Right lobe of liver (tissue), 4 donors: Measurements from ENCODE around the gene ZNF692.

ENCODE experiments used
- CTCF ChIP-seq, 4 donors: fragments of 200-600 bp in 3 of 4; fragments of 450-650 bp in 1 of 4; IDR thresholded peaks; one replicate each; pipeline versions ENCODE4 v1.5.1 to v1.8.0; 2016 to 2022; ENCODE audit warnings: antibody characterized with exemption in 4 of 4, mild to moderate bottlenecking in 2 of 4
- POLR2A ChIP-seq: fragments of 450-650 bp; IDR thresholded peaks from one replicate; pipeline ENCODE4 v1.6.1; 2017; ENCODE audit warnings: antibody characterized with exemption, mild to moderate bottlenecking
- donor health status: DM: no; HTN: no; CAD: no.
- donor health status: DM: no; HTN: no; CAD: no.
- donor health status: DM: no; HTN: yes; CAD: no.

GRCh38 chr1:248852481-248853405 is 6.1 kb downstream of the ZNF692 start:
- TF ChIP-seq POLR2A: no peak
- TF ChIP-seq CTCF (IDR thresholded peaks at IDR 0.05): no peak
